Melanocyte of skin (primary cell): ENCODE data around the gene KRTCAP2. TPM values are rescaled to one million over a fixed set of nuclear protein-coding genes. Genes with fewer than 3 reads are reported as not detected.

ENCODE experiments used
- small RNA-seq, 2 donors: library from RNA; depleted of rRNA; stranded (forward); fragments of <200 nt; gene quantifications; one replicate each; pipeline ENCODE3, GENCODE V24; 2012
- total RNA-seq, 2 donors: library from RNA; depleted of rRNA; stranded (reverse); fragments of >200 nt; gene quantifications; 2 replicates each; pipeline ENCODE4 v1.2.3, GENCODE V29; 2012

Gene KRTCAP2
- total RNA-seq, result 100 to 1,000 TPM; 123 to 126 TPM

DNA sequence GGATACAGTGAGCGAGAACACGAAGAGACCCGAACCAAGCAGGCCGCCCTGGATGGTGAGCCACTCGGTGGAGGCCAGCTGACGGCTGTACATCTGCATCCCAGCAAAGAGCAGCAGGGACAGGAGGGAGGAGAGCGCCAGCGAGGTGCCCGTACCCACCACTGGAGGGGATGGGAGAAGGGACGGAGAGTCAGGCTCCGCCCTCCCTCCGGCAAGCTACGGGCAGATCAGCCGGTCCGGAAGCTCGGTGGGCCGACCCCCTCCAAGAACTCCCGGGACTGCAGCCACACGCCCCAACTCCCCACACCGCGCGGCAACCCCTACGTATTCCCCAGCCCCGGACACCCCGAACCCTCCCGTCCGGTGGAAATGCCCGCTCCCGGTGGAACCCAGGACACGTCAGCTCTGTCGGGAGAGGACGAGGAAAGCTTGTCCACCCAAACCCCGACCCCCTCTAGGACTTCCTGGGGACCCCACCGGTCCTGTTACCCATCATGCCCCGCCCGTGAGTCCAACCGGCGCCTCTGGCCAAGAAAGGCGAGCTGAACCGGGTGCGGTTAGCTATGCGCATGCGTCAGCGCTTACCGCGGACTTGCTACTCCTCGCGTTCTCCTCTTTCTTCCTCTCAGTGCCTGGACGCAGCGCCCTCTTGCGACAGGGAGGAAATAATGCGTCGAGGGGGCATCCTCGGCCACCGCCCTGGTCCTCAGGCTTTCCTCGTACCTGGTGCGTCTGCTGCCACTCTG lies at the start of gene KRTCAP2:
Gene KRTCAP2, minus strand, starts transcription at position 573 of the 746 bp plus-strand sequence. Its CDS starts 80 bp downstream, at position 493.

DNA sequence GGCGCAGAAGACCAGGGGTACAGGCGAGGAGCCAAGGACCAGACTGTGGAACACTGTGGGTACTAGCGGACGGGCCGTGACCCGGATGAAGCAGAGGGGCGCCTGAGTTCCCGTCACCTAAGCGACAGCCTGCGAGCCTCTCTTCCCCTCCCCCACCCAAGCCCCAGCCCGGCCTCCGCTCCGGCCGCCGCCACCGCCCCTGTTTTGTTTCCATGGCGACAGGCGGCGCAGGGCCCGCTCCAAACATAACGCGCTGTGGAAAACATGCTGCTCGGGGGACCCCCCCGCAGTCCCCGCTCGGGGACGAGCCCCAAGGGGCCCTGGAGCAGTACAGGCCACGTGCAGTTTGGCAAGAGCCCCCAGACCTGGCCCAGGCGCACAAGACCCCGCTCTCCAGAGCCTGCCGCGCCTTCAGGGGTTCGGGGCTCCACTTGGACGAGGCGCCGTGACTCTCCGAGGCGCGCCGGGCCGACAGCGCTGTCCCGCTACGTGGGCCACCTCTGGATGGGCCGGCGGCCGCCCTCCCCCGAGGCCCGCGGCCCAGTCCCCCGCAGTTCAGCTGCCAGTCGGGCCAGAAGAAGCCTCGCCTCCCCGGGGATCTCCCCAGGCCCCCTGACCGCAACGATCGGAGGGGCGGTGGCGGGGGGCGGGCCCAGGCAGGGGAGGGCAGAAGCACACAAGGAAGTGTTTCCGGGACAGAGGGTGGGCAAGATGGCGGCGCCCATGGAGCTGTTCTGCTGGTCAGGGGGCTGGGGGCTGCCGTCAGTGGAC lies 35.6 kb upstream of the KRTCAP2 start, which contains the start of gene MTX1:
Gene MTX1, plus strand, starts transcription at position 155 of the 771 bp plus-strand sequence. Its CDS starts 110 bp downstream, at position 265.

DNA sequence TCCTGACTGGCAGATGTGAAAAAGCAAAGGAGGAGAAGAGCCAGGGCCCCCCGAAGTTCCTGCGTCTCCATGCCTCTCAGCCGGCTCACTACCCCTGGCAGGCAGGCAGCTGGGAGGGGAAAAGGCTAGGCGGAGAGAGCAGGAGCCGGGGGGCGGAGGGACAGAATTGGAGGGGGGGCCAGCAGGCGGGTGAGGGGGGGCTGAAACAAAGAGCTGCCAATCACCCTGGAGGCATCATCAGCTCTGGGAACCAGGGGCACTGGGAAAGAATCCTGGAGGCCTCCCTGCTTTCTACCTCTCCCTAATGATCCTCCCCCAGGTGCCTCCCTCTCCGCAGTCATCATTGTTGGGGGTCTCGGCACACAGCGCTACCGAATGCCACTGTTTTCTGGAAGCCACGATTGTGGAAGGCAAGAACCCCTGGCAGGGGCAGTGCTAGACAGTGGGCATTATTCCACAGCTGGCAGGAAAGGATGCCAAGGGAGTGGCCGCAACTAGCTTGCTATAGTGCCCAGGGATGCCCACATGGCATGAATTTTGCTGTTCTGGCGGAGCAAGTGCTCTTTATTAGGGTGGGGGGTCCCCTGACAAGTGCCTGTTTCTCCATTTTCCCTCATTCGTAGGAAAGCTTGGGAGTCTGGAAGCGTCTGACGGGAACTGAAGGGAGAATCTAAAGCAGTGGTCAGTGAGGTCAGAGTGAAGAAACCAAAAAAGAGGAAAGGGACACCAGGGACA lies 34.9 kb upstream of the KRTCAP2 start, which contains the start of gene THBS3:
Gene THBS3, minus strand, starts transcription at position 92 of the 735 bp plus-strand sequence. Its CDS starts 21 bp downstream, at position 71.

DNA sequence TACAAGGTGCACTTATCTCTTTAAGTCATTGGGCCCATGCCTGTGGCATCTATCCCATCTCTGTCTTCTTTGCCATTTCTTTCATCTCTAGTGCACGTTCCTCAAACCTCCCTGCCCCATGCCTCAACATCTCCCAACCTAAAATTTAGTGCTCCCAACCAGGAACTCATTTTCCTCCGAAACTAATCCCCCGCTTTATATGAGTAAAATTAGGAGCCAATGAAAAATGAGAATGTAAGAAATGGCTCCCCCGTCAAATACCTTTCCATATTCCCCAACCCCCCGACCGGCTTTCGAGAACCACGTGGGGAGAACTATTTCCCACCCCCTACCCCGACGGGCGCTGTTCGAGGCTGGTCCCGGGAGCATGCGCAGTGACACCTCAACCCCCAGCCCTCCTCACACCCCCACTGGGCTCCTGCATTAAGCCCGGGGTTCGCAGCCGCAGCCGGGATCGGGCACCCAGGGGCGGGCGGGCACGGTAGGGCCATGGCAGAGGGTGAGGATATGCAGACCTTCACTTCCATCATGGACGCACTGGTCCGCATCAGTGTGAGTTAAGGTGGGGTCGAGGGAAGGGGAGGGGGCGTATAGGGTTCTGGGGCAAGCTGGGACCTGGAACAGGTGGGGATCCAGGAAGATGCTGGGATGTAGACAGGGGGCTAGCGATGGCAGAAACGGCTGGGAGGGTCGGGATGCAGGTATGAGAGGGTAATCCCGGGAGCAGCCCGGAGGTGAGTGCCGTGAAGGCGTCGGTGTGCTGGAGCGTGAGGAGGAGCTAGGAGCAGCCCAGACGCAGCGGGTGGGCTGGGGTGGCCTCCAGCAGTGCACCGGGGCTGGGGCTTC lies 597 bp upstream of the KRTCAP2 start, which contains the start of gene TRIM46:
Gene TRIM46, plus strand, starts transcription at position 372 of the 846 bp plus-strand sequence. Its CDS starts 118 bp downstream, at position 490.

DNA sequence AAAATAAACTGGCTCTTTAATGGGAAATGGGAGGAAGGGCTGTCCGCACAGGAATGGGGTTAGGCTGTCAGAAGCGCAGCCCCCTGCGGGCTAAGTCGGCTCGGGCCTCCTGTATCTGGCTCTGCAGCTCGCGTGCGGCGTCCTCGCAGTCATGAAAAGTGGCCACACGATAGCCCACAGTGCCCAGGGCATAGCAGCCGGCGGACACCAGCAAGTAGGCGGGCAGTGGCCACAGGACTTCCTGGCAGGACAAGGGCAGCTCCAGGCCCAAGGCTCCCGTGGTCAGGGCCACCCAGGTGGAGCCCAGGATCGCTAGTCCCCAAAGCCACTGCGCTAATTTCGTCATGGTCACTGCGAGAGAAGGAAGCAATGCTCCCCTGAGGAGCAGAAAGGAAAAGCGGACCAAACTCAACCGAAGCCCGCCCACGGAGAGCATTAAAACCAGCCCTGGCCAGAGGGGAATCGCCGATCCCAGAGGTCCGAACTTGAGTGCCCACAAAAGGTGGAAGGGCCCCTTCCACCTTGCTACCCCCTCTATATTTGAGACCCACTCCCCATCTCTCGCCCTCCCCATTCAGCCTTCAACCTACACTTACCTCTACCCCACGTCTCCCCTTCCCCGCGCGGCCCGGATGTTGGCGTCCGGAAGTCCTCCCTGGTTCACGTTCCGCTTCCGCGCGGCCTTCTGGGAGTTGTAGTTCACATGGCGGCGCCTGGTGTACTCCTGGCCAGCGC lies 33.0 kb downstream of the KRTCAP2 start, which contains the start of gene DPM3:
Gene DPM3, minus strand, starts transcription at position 637 of the 735 bp plus-strand sequence. Its CDS starts 291 bp downstream, at position 346.

DNA sequence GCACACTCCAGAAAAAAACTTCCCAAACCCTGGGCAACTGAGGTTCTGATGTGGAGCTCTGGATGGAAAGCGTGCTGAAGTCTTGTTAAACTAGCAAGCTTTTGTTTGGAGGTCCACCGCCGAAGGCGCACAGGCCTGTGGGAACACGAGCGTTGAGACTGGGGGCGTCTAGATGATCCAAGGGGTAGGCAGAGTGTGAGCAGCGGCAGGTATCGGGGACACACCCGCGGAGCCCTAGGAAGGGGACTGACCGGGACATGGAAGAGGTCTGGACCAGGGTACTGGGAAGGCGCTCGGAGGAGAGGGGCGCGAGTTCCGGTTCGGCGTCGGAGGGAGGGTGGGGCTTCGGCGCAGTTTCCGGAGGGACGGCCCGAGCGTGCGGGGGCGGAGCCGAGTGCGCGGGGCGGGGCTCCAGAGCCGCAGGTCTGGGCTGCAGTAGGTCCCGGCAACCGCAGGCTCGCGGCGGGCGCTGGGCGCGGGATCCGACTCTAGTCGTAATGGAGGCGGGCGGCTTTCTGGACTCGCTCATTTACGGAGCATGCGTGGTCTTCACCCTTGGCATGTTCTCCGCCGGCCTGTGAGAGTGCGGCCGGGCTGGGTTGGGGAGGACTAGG lies 37.6 kb downstream of the KRTCAP2 start, which contains the start of gene SLC50A1:
Gene SLC50A1, plus strand, starts transcription at position 438 of the 614 bp plus-strand sequence. Its CDS starts 60 bp downstream, at position 498.

DNA sequence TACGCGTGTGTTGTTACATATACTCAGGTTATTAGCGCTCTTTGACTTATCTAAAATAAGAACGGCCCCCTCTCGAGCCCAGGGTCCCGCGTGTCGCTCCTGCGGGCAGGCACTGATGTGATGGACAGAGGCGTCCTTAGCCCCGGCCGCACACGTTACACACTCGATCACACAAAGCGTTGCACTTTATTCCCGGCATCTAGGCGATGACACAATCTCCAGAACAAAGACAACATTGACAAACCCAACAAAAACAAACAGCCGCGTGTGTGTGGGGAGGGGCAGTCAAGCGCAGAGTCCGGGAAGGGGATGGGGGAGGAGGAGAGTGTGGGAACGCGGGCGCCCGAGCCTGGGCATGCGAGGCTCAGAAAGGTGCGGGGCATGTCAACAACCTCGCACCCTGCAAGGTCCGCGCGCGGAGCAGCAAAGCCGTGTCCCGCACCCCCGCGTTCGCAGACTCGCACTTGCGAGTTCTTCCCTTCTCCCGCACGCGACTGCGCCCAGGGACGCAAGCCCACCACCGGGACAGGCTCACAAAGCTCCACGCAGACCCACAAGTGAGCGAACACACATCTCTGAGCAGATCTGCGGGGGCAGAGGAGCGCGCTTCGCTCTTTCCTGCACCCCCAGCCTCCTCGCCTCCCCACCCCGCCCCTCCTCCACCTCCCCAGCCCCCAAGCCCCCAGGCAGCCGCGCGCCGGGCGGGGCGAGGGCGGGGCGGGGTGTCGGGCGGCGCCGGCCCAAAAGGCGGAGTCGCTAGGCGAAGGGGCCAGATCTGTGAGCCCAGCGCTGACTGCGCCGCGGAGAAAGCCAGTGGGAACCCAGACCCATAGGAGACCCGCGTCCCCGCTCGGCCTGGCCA lies 45.8 kb downstream of the KRTCAP2 start, which contains the start of gene EFNA1:
Gene EFNA1, plus strand, starts transcription at position 772 of the 862 bp plus-strand sequence. CDS start 102 bp downstream, outside the sequence.

Small RNA genes lying within 50 kb of the gene (small RNA-seq; reads per million reads assigned to genes)
- 0 reads per million in 2 donors for gene HMGN2P18
- gene RF00019, result 0 reads per million in 2 donors

Other genes with a start within 250 kb of the KRTCAP2 start
- 10 to 100 TPM in 1 of 2 donors, 1 to 10 TPM in 1; 8.3 to 11.0 TPM for gene PMVK, start 236.6 kb downstream of the KRTCAP2 start, total RNA-seq
- 10 to 100 TPM; 23.0 to 39.9 TPM for gene PBXIP1, start 217.2 kb downstream of the KRTCAP2 start, total RNA-seq
- 10 to 100 TPM; 15.7 to 22.0 TPM for gene PYGO2, start 211.5 kb downstream of the KRTCAP2 start, total RNA-seq
- gene SHC1, start 202.6 kb downstream of the KRTCAP2 start, total RNA-seq, result 100 to 1,000 TPM; 114 to 143 TPM
- 100 to 1,000 TPM in 1 of 2 donors, 10 to 100 TPM in 1; 59.9 to 210 TPM for gene CKS1B, start 198.6 kb downstream of the KRTCAP2 start, total RNA-seq
- 10 to 100 TPM; 33.4 to 46.0 TPM for gene FLAD1, start 190.0 kb downstream of the KRTCAP2 start, total RNA-seq
- gene LENEP, start 179.7 kb downstream of the KRTCAP2 start, total RNA-seq, result 1 to 10 TPM in 1 of 2 donors, under 1 TPM in 1; 0.67 to 1.0 TPM
- 10 to 100 TPM; 20.0 to 25.8 TPM for gene ZBTB7B, start 170.5 kb downstream of the KRTCAP2 start, total RNA-seq
- under 1 TPM in 1 of 2 donors, not detected in 1; under 0.01 TPM for gene DCST2, start 139.5 kb downstream of the KRTCAP2 start, total RNA-seq
- under 1 TPM in 1 of 2 donors, not detected in 1; under 0.01 TPM for gene DCST1, start 139.5 kb downstream of the KRTCAP2 start, total RNA-seq
- gene ADAM15, start 122.0 kb downstream of the KRTCAP2 start, total RNA-seq, result 10 to 100 TPM; 65.7 to 78.6 TPM
- 1 to 10 TPM; 2.1 to 3.3 TPM for gene EFNA4, start 109.6 kb downstream of the KRTCAP2 start, total RNA-seq
- under 1 TPM; 0.33 to 0.69 TPM for gene EFNA3, start 94.5 kb downstream of the KRTCAP2 start, total RNA-seq
- gene EFNA1, start 45.4 kb downstream of the KRTCAP2 start, total RNA-seq, result 10 to 100 TPM in 1 of 2 donors, 1 to 10 TPM in 1; 8.3 to 13.4 TPM
- 10 to 100 TPM; 33.3 to 43.4 TPM for gene SLC50A1, start 37.5 kb downstream of the KRTCAP2 start, total RNA-seq
- gene DPM3, start 32.8 kb downstream of the KRTCAP2 start, total RNA-seq, result 10 to 100 TPM; 33.3 to 74.0 TPM
- gene TRIM46, start 545 bp upstream of the KRTCAP2 start, total RNA-seq, result 1 to 10 TPM; 3.4 to 4.3 TPM
- 10 to 100 TPM in 1 of 2 donors, 1 to 10 TPM in 1; 8.0 to 10.3 TPM for gene THBS3, start 34.6 kb upstream of the KRTCAP2 start, total RNA-seq
- 10 to 100 TPM; 38.9 to 59.3 TPM for gene MTX1, start 35.4 kb upstream of the KRTCAP2 start, total RNA-seq
- gene ENTREP3, start 82.2 kb upstream of the KRTCAP2 start, total RNA-seq, result 1 to 10 TPM; 6.5 to 7.7 TPM
- 10 to 100 TPM; 61.3 to 67.8 TPM for gene SCAMP3, start 89.1 kb upstream of the KRTCAP2 start, total RNA-seq
- gene CLK2, start 100.2 kb upstream of the KRTCAP2 start, total RNA-seq, result 10 to 100 TPM; 19.6 to 20.3 TPM
- gene HCN3, start 104.2 kb upstream of the KRTCAP2 start, total RNA-seq, result 1 to 10 TPM; 1.0 to 2.0 TPM
- under 1 TPM in 1 of 2 donors, not detected in 1; 0.33 TPM for gene PKLR, start 128.1 kb upstream of the KRTCAP2 start, total RNA-seq
- gene FDPS, start 135.6 kb upstream of the KRTCAP2 start, total RNA-seq, result 100 to 1,000 TPM; 295 to 435 TPM
- gene RUSC1, start 147.6 kb upstream of the KRTCAP2 start, total RNA-seq, result 10 to 100 TPM; 17.9 to 24.6 TPM